WTC11 (cell line): ENCODE data around the gene PTGR2.
"Not testable (repeated sequence)": the region's sequence is repeated elsewhere in the genome, so short reads cannot be mapped to it uniquely, and the experiment has no call there.

ENCODE experiments used
- KAT7 ChIP-seq: sonication (generic); formaldehyde crosslinking; IDR thresholded peaks from 2 replicates; pipeline ENCODE4 v1.8.1; 2023; ENCODE audit warnings: missing genetic modification reagents, mild to moderate bottlenecking, borderline replicate concordance
- TCF7 ChIP-seq: sonication (generic); formaldehyde crosslinking; IDR thresholded peaks from 2 replicates; pipeline ENCODE4 v1.8.0; 2022; ENCODE audit warnings: mild to moderate bottlenecking, low read depth, missing genetic modification reagents, moderate library complexity
- TF ChIP-seq, protein P1 (sequence below): sonication (generic); formaldehyde crosslinking; IDR thresholded peaks from 2 replicates; pipeline ENCODE4 v1.8.1; 2022; ENCODE audit warnings: mild to moderate bottlenecking, missing genetic modification reagents, moderate library complexity, borderline replicate concordance
- TF ChIP-seq, protein P2 (sequence below): fragments of 200-600 bp; IDR thresholded peaks from 2 replicates; pipeline ENCODE4 v1.8.0; 2022; ENCODE audit warnings: antibody characterized with exemption
- TF ChIP-seq, protein P3 (sequence below): sonication (generic); formaldehyde crosslinking; IDR thresholded peaks from 2 replicates; pipeline ENCODE4 v1.8.1; 2023; ENCODE audit warnings: mild to moderate bottlenecking, missing genetic modification reagents

DNA sequence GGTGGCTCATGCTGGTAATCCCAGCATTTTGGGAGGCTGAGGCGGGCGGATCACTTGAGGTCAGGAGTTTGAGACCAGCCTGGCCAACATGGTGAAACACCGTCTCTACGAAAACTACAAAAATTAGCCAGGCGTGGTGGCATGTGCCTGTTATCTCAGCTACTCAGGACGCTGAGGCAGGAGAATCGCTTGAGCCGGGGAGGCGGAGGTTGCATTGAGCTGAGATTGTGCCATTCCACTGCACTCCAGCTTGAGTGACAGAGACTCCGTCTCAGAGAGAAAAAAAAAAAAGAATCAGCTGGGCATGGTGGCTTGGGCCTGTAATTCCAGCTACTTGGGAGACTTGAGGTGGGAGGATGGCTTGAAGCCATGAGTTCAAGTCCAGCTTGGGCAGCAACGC, 18.1 kb downstream of the PTGR2 start:
- not testable (repeated sequence) for TF ChIP-seq KAT7, TCF7 (CRISPR knock-in tag)
- TF ChIP-seq, protein P1, sequence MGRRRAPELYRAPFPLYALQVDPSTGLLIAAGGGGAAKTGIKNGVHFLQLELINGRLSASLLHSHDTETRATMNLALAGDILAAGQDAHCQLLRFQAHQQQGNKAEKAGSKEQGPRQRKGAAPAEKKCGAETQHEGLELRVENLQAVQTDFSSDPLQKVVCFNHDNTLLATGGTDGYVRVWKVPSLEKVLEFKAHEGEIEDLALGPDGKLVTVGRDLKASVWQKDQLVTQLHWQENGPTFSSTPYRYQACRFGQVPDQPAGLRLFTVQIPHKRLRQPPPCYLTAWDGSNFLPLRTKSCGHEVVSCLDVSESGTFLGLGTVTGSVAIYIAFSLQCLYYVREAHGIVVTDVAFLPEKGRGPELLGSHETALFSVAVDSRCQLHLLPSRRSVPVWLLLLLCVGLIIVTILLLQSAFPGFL: not testable (repeated sequence)
- TF ChIP-seq, protein P2, sequence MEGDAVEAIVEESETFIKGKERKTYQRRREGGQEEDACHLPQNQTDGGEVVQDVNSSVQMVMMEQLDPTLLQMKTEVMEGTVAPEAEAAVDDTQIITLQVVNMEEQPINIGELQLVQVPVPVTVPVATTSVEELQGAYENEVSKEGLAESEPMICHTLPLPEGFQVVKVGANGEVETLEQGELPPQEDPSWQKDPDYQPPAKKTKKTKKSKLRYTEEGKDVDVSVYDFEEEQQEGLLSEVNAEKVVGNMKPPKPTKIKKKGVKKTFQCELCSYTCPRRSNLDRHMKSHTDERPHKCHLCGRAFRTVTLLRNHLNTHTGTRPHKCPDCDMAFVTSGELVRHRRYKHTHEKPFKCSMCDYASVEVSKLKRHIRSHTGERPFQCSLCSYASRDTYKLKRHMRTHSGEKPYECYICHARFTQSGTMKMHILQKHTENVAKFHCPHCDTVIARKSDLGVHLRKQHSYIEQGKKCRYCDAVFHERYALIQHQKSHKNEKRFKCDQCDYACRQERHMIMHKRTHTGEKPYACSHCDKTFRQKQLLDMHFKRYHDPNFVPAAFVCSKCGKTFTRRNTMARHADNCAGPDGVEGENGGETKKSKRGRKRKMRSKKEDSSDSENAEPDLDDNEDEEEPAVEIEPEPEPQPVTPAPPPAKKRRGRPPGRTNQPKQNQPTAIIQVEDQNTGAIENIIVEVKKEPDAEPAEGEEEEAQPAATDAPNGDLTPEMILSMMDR: not testable (repeated sequence)
- TF ChIP-seq, protein P3, sequence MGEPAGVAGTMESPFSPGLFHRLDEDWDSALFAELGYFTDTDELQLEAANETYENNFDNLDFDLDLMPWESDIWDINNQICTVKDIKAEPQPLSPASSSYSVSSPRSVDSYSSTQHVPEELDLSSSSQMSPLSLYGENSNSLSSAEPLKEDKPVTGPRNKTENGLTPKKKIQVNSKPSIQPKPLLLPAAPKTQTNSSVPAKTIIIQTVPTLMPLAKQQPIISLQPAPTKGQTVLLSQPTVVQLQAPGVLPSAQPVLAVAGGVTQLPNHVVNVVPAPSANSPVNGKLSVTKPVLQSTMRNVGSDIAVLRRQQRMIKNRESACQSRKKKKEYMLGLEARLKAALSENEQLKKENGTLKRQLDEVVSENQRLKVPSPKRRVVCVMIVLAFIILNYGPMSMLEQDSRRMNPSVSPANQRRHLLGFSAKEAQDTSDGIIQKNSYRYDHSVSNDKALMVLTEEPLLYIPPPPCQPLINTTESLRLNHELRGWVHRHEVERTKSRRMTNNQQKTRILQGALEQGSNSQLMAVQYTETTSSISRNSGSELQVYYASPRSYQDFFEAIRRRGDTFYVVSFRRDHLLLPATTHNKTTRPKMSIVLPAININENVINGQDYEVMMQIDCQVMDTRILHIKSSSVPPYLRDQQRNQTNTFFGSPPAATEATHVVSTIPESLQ (CRISPR knock-in tag): not testable (repeated sequence)
